ENCODE data around the gene RGS13.

DNA sequence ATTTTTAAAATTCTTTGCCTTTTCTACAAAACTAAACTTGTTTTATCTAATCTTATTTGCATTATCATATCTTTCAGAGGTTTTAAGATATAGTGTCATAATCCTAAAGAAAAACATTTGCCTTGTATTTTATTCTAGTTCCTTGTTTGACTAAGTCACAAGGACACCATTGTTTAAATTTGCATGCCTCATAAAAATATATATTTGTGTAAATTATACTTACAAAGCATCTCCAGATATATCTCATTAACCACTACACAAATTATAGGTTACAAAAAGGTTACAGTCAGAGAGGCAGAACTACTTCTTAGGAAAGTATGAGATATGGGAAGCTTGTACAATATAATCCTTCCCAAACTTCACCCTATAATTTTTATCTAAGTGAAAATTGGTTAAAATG, 4.2 kb upstream of the RGS13 start:
- TF ChIP-seq POLR2AphosphoS5 (IDR thresholded peaks at IDR 0.05) (no peak), EP300 (IDR thresholded peaks at IDR 0.05) (no peak)
- TF ChIP-seq, protein P1, sequence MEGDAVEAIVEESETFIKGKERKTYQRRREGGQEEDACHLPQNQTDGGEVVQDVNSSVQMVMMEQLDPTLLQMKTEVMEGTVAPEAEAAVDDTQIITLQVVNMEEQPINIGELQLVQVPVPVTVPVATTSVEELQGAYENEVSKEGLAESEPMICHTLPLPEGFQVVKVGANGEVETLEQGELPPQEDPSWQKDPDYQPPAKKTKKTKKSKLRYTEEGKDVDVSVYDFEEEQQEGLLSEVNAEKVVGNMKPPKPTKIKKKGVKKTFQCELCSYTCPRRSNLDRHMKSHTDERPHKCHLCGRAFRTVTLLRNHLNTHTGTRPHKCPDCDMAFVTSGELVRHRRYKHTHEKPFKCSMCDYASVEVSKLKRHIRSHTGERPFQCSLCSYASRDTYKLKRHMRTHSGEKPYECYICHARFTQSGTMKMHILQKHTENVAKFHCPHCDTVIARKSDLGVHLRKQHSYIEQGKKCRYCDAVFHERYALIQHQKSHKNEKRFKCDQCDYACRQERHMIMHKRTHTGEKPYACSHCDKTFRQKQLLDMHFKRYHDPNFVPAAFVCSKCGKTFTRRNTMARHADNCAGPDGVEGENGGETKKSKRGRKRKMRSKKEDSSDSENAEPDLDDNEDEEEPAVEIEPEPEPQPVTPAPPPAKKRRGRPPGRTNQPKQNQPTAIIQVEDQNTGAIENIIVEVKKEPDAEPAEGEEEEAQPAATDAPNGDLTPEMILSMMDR (IDR thresholded peaks at IDR 0.05): no peak

All from upper lobe of left lung (tissue), 4 donors.